Tibial nerve (tissue), 4 donors: ENCODE measurements around the gene PSME3IP1. TPM values are rescaled to one million over a fixed set of nuclear protein-coding genes. Genes with fewer than 3 reads are reported as not detected.

ENCODE experiments used
- DNase-seq, 2 donors: peaks; one replicate each; pipeline ENCODE4 v3.0.0-alpha.2; 2019; ENCODE audit warnings: low spot score in 2 of 2
- H3K27ac ChIP-seq, 4 donors: fragments of 200-600 bp; sonication (generic) in 3 of 4; one replicate each; pipeline ENCODE4 v1.5.1; 2017 to 2019; ENCODE audit warnings: mild to moderate bottlenecking in 1 of 4
- H3K27me3 ChIP-seq, 2 donors: fragments of 200-600 bp; sonication (generic) in 1 of 2; one replicate each; pipeline versions ENCODE4 v1.5.1 to v1.6.0; 2017 to 2019
- H3K36me3 ChIP-seq, 3 donors: fragments of 200-600 bp; sonication (generic); one replicate each; pipeline ENCODE4 v1.5.1; 2018 to 2019
- H3K4me1 ChIP-seq, 4 donors: fragments of 200-600 bp; sonication (generic) in 3 of 4; one replicate each; pipeline ENCODE4 v1.5.1; 2017 to 2019
- H3K4me3 ChIP-seq, 4 donors: fragments of 200-600 bp; sonication (generic) in 3 of 4; one replicate each; pipeline ENCODE4 v1.5.1; 2017 to 2019; ENCODE audit warnings: mild to moderate bottlenecking in 1 of 4, moderate library complexity in 1 of 4
- H3K9me3 ChIP-seq, 4 donors: fragments of 200-600 bp; sonication (generic) in 3 of 4; one replicate each; pipeline ENCODE4 v1.5.1; 2017 to 2019
- CTCF ChIP-seq, 5 experiments: fragments of 200-600 bp in 3 of 5; fragments of 450-650 bp in 2 of 5; sonication (generic) in 3 of 5; IDR thresholded peaks; one replicate each; pipeline ENCODE4 v1.5.1; 2016 to 2019; ENCODE audit warnings: antibody characterized with exemption in 5 of 5, mild to moderate bottlenecking in 3 of 5, moderate library complexity in 2 of 5
- EP300 ChIP-seq, 2 donors: sonication (generic); formaldehyde crosslinking; IDR thresholded peaks; one replicate each; pipeline ENCODE4 v1.6.1; 2017; ENCODE audit warnings: antibody characterized with exemption in 2 of 2, mild to moderate bottlenecking in 1 of 2
- POLR2A ChIP-seq, 2 donors: fragments of 450-650 bp; IDR thresholded peaks; one replicate each; pipeline ENCODE4 v1.6.1; 2017; ENCODE audit warnings: antibody characterized with exemption in 2 of 2, mild to moderate bottlenecking in 2 of 2, moderate library complexity in 2 of 2
- WGBS, 2 donors: methylation state at CpG; one replicate each; pipeline ENCODE4 v1.1.5; 2018; 5-methylcytosine and 5-hydroxymethylcytosine counted together
- total RNA-seq, 4 donors: library from RNA; depleted of rRNA; stranded (reverse); fragments of >200 nt; gene quantifications; one replicate each; pipeline ENCODE4 v1.1.0, GENCODE V29; 2016

Gene PSME3IP1
- total RNA-seq, result 100 to 1,000 TPM in 1 of 4 donors, 10 to 100 TPM in 3; 58.4 to 100 (median 69.7) TPM

- Histone ChIP-seq H3K9me3 (no peaks in the 10 kb centered on the region), H3K27me3 (no peaks in the 10 kb centered on the region), H3K27ac (peak within 1 kb of the TSS; percentile 71 to 99 (median 97)), H3K4me1 (peaks cover 0 to 54% (median 23%) of the 10 kb centered on the region in 4 donors), H3K4me3 (peak within 1 kb of the TSS; percentile 63 to 100 (median 98)), H3K36me3 (no peaks in the 10 kb centered on the region)
- TF ChIP-seq CTCF (IDR thresholded peaks at IDR 0.05) (peak in 1 of 5 experiments; percentile 12), EP300 (IDR thresholded peaks at IDR 0.05) (peak; percentile 70 to 92), POLR2A (IDR thresholded peaks at IDR 0.05) (peak; percentile 66 to 88)
- 0 to 1% methylated on average over 46 to 62 of the region's 64 CpGs for WGBS, 2 donors
- DNase-seq, result peak; percentile 96 to 99
Observed at GRCh38 chr16:57185945-57186871, at the start of gene PSME3IP1, which contains the start of gene RSPRY1. Gene PSME3IP1 (minus strand): TSS chr16:57186039. CDS start chr16:57173854, 12,185 bp downstream. Gene RSPRY1 (plus strand): TSS chr16:57186329. CDS start chr16:57204659, 18,330 bp downstream.

GRCh38 chr16:57235128-57236021, 49.5 kb upstream of the PSME3IP1 start:
- TF ChIP-seq CTCF (IDR thresholded peaks at IDR 0.05) (no peak), EP300 (IDR thresholded peaks at IDR 0.05) (no peak), POLR2A (IDR thresholded peaks at IDR 0.05) (no peak)
- Histone ChIP-seq H3K27me3 (no peaks in the 10 kb centered on the region), H3K27ac (no peak overlapping the region), H3K4me1 (no peaks in the 10 kb centered on the region), H3K9me3 (no peaks in the 10 kb centered on the region), H3K4me3 (no peak overlapping the region), H3K36me3 (peaks cover 3 to 81% (median 13%) of the 10 kb centered on the region in 3 donors)
- no peak for DNase-seq
- WGBS, 2 donors, result 77 to 88% methylated on average over 8 of the region's 8 CpGs

- H3K36me3 ChIP-seq, result peaks cover 3 to 88% (median 13%) of the 10 kb centered on the region in 3 donors
Observed at GRCh38 chr16:57234707-57235092, 48.9 kb upstream of the PSME3IP1 start.

GRCh38 chr16:57233944-57234706, 48.3 kb upstream of the PSME3IP1 start:
- H3K9me3 ChIP-seq, result no peaks in the 10 kb centered on the region
- 90 to 94% methylated on average over 9 of the region's 9 CpGs for WGBS, 2 donors

More at GRCh38 chr16:57234707-57235092, 48.9 kb upstream of the PSME3IP1 start:
- Histone ChIP-seq H3K4me1 (no peaks in the 10 kb centered on the region), H3K27ac (no peak overlapping the region), H3K4me3 (no peak overlapping the region), H3K9me3 (no peaks in the 10 kb centered on the region), H3K27me3 (no peaks in the 10 kb centered on the region)
- TF ChIP-seq POLR2A (IDR thresholded peaks at IDR 0.05), result no peak
- TF ChIP-seq CTCF (IDR thresholded peaks at IDR 0.05), result no peak
- no peak for TF ChIP-seq EP300 (IDR thresholded peaks at IDR 0.05)
- no peak for DNase-seq

More at GRCh38 chr16:57233944-57234706, 48.3 kb upstream of the PSME3IP1 start:
- no peak for TF ChIP-seq POLR2A (IDR thresholded peaks at IDR 0.05)
- no peak for TF ChIP-seq CTCF (IDR thresholded peaks at IDR 0.05)
- TF ChIP-seq EP300 (IDR thresholded peaks at IDR 0.05), result no peak
- peaks cover 3 to 91% (median 13%) of the 10 kb centered on the region in 3 donors for H3K36me3 ChIP-seq
- H3K4me3 ChIP-seq, result no peak overlapping the region
- no peak for DNase-seq
- no peaks in the 10 kb centered on the region for H3K27me3 ChIP-seq
- H3K27ac ChIP-seq, result no peak overlapping the region
- H3K4me1 ChIP-seq, result no peaks in the 10 kb centered on the region
